Uterus (tissue), 2 donors: ENCODE measurements around the gene CYFIP1.

ENCODE experiments used
- POLR2A ChIP-seq, 2 donors: fragments of 450-650 bp; IDR thresholded peaks; one replicate each; pipeline ENCODE4 v1.6.1; 2016; ENCODE audit warnings: antibody characterized with exemption in 2 of 2, mild to moderate bottlenecking in 1 of 2, moderate library complexity in 1 of 2
- TF ChIP-seq, protein P1 (sequence below), 4 experiments: fragments of 200-600 bp in 2 of 4; fragments of 450-650 bp in 2 of 4; sonication (generic) in 2 of 4; IDR thresholded peaks; one replicate each; pipeline ENCODE4 v1.5.1; 2016 to 2019; ENCODE audit warnings: antibody characterized with exemption in 4 of 4, mild to moderate bottlenecking in 2 of 4, moderate library complexity in 1 of 4

DNA sequence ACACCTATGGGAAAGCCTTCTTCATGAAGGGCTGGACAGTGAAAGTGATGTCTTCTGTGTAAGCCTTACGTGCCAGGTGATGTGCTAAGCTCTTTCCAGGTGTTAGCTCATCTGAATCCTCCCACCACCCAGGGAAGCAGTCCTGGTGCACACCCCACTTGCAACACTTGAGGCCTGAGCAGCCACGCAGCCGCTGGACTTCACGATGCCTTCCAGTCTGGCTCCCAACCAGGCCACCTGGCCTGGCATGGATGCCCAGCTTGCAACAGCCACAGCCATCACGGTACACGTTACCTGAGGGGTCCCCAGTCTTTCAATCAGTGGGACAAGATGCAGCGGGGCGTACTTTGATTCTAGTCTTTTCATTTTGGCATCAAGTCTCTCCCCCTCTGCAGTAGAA lies 105.9 kb downstream of the CYFIP1 start:
- TF ChIP-seq, protein P1, sequence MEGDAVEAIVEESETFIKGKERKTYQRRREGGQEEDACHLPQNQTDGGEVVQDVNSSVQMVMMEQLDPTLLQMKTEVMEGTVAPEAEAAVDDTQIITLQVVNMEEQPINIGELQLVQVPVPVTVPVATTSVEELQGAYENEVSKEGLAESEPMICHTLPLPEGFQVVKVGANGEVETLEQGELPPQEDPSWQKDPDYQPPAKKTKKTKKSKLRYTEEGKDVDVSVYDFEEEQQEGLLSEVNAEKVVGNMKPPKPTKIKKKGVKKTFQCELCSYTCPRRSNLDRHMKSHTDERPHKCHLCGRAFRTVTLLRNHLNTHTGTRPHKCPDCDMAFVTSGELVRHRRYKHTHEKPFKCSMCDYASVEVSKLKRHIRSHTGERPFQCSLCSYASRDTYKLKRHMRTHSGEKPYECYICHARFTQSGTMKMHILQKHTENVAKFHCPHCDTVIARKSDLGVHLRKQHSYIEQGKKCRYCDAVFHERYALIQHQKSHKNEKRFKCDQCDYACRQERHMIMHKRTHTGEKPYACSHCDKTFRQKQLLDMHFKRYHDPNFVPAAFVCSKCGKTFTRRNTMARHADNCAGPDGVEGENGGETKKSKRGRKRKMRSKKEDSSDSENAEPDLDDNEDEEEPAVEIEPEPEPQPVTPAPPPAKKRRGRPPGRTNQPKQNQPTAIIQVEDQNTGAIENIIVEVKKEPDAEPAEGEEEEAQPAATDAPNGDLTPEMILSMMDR (IDR thresholded peaks at IDR 0.05): no peak
- TF ChIP-seq POLR2A (IDR thresholded peaks at IDR 0.05): no peak
